HEK293T (cell line): Measurements from ENCODE around the gene GPC1.

Source experiments
- ARNT ChIP-seq: fragments of 450-650 bp; IDR thresholded peaks from 2 replicates; pipeline ENCODE4 v1.6.1; 2017; ENCODE audit warnings: mild to moderate bottlenecking
- BHLHE40 ChIP-seq: fragments of 450-650 bp; IDR thresholded peaks from 2 replicates; pipeline ENCODE4 v1.6.1; 2016; ENCODE audit warnings: mild to moderate bottlenecking, moderate library complexity, borderline replicate concordance
- CTBP1 ChIP-seq: fragments of 450-650 bp; IDR thresholded peaks from 2 replicates; pipeline ENCODE4 v1.6.1; 2016; ENCODE audit warnings: borderline replicate concordance
- ELF4 ChIP-seq: fragments of 450-650 bp; IDR thresholded peaks from 2 replicates; pipeline ENCODE4 v1.6.1; 2017; ENCODE audit warnings: antibody characterized with exemption
- FOXA1 ChIP-seq: fragments of 450-650 bp; IDR thresholded peaks from 2 replicates; pipeline ENCODE4 v1.6.1; 2016; ENCODE audit warnings: mild to moderate bottlenecking
- FOXM1 ChIP-seq: fragments of 450-650 bp; IDR thresholded peaks from 2 replicates; pipeline ENCODE4 v1.6.1; 2017; ENCODE audit warnings: mild to moderate bottlenecking, borderline replicate concordance
- HDGF ChIP-seq: fragments of 450-650 bp; IDR thresholded peaks from 2 replicates; pipeline ENCODE4 v1.6.1; 2017; ENCODE audit warnings: antibody characterized with exemption, borderline replicate concordance
- L3MBTL2 ChIP-seq: fragments of 450-650 bp; conservative IDR thresholded peaks from 2 replicates; pipeline ENCODE4 v1.6.1; 2016; ENCODE audit warnings: mild to moderate bottlenecking
- NFRKB ChIP-seq: fragments of 450-650 bp; IDR thresholded peaks from 2 replicates; pipeline ENCODE4 v1.6.1; 2016; ENCODE audit warnings: mild to moderate bottlenecking, moderate library complexity
- SP1 ChIP-seq: fragments of 450-650 bp; IDR thresholded peaks from 2 replicates; pipeline ENCODE4 v1.6.1; 2017
- SUZ12 ChIP-seq: fragments of 450-650 bp; IDR thresholded peaks from 2 replicates; pipeline ENCODE4 v1.6.1; 2016; ENCODE audit warnings: mild to moderate bottlenecking
- TARDBP ChIP-seq: fragments of 450-650 bp; IDR thresholded peaks from 2 replicates; pipeline ENCODE4 v1.6.1; 2016

GRCh38 chr2:240510513-240511210 lies 75.2 kb downstream of the GPC1 start:
- TF ChIP-seq HDGF (no peak), FOXA1 (no peak), SUZ12 (no peak), BHLHE40 (no peak), TARDBP (no peak), ARNT (no peak), SP1 (no peak), ELF4 (no peak), L3MBTL2 (no peak), FOXM1 (no peak), NFRKB (no peak), CTBP1 (no peak)
